B cell (primary cell): ENCODE data around the gene KLHDC8A. TPM values are rescaled to one million over a fixed set of nuclear protein-coding genes. Genes with fewer than 3 reads are reported as not detected.

Experiments
- ATAC-seq: fragments of 200-7000 bp; cut with Tn5 transposase; one replicate; pipeline ENCODE4 v1.10.0; 2021; ENCODE audit warnings: low read depth, mild to moderate bottlenecking, moderate number of reproducible peaks, moderate library complexity
- CTCF ChIA-PET: fragments of 350-600 bp; sonication (Branson Sonifier 250); formaldehyde crosslinking; loops from one replicate; lab custom pipeline; 2021; ENCODE audit warnings: antibody characterized with exemption, inconsistent platforms; lab: Charles Lee
- POLR2A ChIA-PET: fragments of 350-600 bp; sonication (Branson Sonifier 250); formaldehyde crosslinking; loops from one replicate; lab custom pipeline; 2021; ENCODE audit warnings: antibody characterized with exemption; lab: Charles Lee
- DNase-seq: peaks from one replicate; pipeline ENCODE4 v3.0.0; 2013
- H2AFZ ChIP-seq: 2 replicates; pipeline ENCODE4 v1.6.1; 2012; ENCODE audit warnings: mild to moderate bottlenecking, low read depth, low read length; ENCODE audit not compliant: insufficient read depth, poor library complexity, severe bottlenecking
- H3K27ac ChIP-seq, 2 donors: 1 replicate in 1 of 2; 2 replicates in 1 of 2; pipeline ENCODE4 v1.5.1; 2012 to 2013; ENCODE audit warnings: low read length in 2 of 2, mild to moderate bottlenecking in 2 of 2, moderate library complexity in 1 of 2
- H3K27me3 ChIP-seq, 4 experiments: fragments of 200-600 bp in 1 of 4; sonication (generic) in 1 of 4; replicated peaks in 1 of 4; 1 replicate in 2 of 4; 2 replicates in 2 of 4; pipeline versions ENCODE4 v1.6.1 to v1.7.0; 2013 to 2016; ENCODE audit warnings: low read length in 3 of 4, mild to moderate bottlenecking in 2 of 4, mixed read lengths in 1 of 4, moderate library complexity in 1 of 4; ENCODE audit not compliant: insufficient read depth in 4 of 4, control insufficient read depth in 3 of 4; ENCODE audit errors: control extremely low read depth in 1 of 4
- H3K36me3 ChIP-seq, 2 experiments: replicated peaks in 1 of 2; 1 replicate in 1 of 2; 2 replicates in 1 of 2; pipeline versions ENCODE4 v1.6.1 to v1.7.1; 2013; ENCODE audit warnings: low read length in 1 of 2; ENCODE audit not compliant: insufficient read depth in 2 of 2, control insufficient read depth in 1 of 2; ENCODE audit errors: control extremely low read depth in 1 of 2, extremely low read depth in 1 of 2
- H3K4me1 ChIP-seq, 2 donors: fragments of 200-600 bp in 1 of 2; sonication (generic) in 1 of 2; 1 replicate in 1 of 2; 2 replicates in 1 of 2; pipeline versions ENCODE4 v1.5.1 to v1.6.1; 2013 to 2017; ENCODE audit warnings: low read length in 2 of 2; ENCODE audit not compliant: control insufficient read depth in 2 of 2, insufficient read depth in 2 of 2
- H3K4me2 ChIP-seq: replicated peaks from 2 replicates; pipeline ENCODE3; 2012; ENCODE audit warnings: mild to moderate bottlenecking, low read depth, low read length; ENCODE audit not compliant: poor library complexity, severe bottlenecking
- H3K4me3 ChIP-seq, 5 experiments: fragments of 200-600 bp in 1 of 5; sonication (generic) in 1 of 5; 1 replicate in 3 of 5; 2 replicates in 2 of 5; pipeline versions ENCODE4 v1.5.1 to v1.7.0; 2011 to 2016; ENCODE audit warnings: low read length in 4 of 5, mild to moderate bottlenecking in 4 of 5, low read depth in 2 of 5, control low read depth in 1 of 5, moderate library complexity in 1 of 5; ENCODE audit not compliant: insufficient read depth in 1 of 5; ENCODE audit errors: control extremely low read depth in 1 of 5, extremely low read depth in 1 of 5
- H3K79me2 ChIP-seq: fragments of 200-600 bp; sonication (generic); one replicate; pipeline ENCODE4 v1.6.0; 2016; ENCODE audit warnings: low read length; ENCODE audit not compliant: control insufficient read depth, insufficient read depth
- H3K9ac ChIP-seq: fragments of 200-600 bp; sonication (generic); 2 replicates; pipeline ENCODE4 v1.6.1; 2017; ENCODE audit warnings: mild to moderate bottlenecking, low read length, moderate library complexity
- H3K9me3 ChIP-seq, 3 donors: one replicate each; pipeline versions ENCODE4 v1.6.1 to v1.7.1; 2013; ENCODE audit warnings: low read length in 2 of 3; ENCODE audit not compliant: control insufficient read depth in 2 of 3, insufficient read depth in 1 of 3; ENCODE audit errors: control extremely low read depth in 1 of 3
- H4K20me1 ChIP-seq: 2 replicates; pipeline ENCODE4 v1.6.0; 2012; ENCODE audit warnings: mild to moderate bottlenecking, low read length; ENCODE audit not compliant: insufficient read depth, control insufficient read depth, poor library complexity, severe bottlenecking
- H3K27ac Mint-ChIP-seq: one replicate; pipeline ENCODE4 v1.8.0; 2021; ENCODE audit warnings: mixed read lengths
- H3K27me3 Mint-ChIP-seq: one replicate; pipeline ENCODE4 v1.8.0; 2021; ENCODE audit warnings: mixed read lengths
- H3K4me1 Mint-ChIP-seq: one replicate; pipeline ENCODE4 v1.8.0; 2021; ENCODE audit warnings: mixed read lengths
- H3K4me3 Mint-ChIP-seq: one replicate; pipeline ENCODE4 v1.8.0; 2021; ENCODE audit warnings: mixed read lengths
- H3K9me3 Mint-ChIP-seq: one replicate; pipeline ENCODE4 v1.8.0; 2022; ENCODE audit warnings: mixed read lengths; ENCODE audit not compliant: insufficient read depth
- EZH2 ChIP-seq: IDR thresholded peaks from 2 replicates; pipeline ENCODE4 v1.6.1; 2012; ENCODE audit warnings: borderline replicate concordance, low read depth, mild to moderate bottlenecking, moderate library complexity, low read length; ENCODE audit not compliant: insufficient read depth, poor library complexity, severe bottlenecking
- WGBS: methylation state at CpG from one replicate; pipeline ENCODE4 v1.1.5; 2013; ENCODE audit warnings: missing lambda C conversion rate; ENCODE audit not compliant: insufficient coverage; 5-methylcytosine and 5-hydroxymethylcytosine counted together
- intact Hi-C: fragments of 100-400 bp; cut with micrococcal nuclease; formaldehyde crosslinking; loops from one replicate; pipeline ENCODE4 v1.10.0; 2022
- polyA plus RNA-seq: library from polyadenylated mRNA; depleted of rRNA; stranded (reverse); fragments of >200 nt; gene quantifications from 2 replicates; pipeline ENCODE4 v1.2.3, GENCODE V29; 2012
- total RNA-seq, 2 donors: library from RNA; stranded (reverse); fragments of 120-200 nt in 1 of 2; gene quantifications; 1 replicate in 1 of 2; 2 replicates in 1 of 2; pipeline versions ENCODE4 v1.2.3 to v1.2.4, GENCODE V29; 2013 to 2022
- TF ChIP-seq, protein P1 (sequence below): fragments of 200-600 bp; IDR thresholded peaks from one replicate; pipeline ENCODE4 v1.8.0; 2022; ENCODE audit warnings: antibody characterized with exemption, mild to moderate bottlenecking

The KLHDC8A gene
- total and polyA plus RNA-seq, 2 donors (not counting 1 experiment from before 2014, with no cell fraction given) = 0.39 to 0.60 TPM

DNA sequence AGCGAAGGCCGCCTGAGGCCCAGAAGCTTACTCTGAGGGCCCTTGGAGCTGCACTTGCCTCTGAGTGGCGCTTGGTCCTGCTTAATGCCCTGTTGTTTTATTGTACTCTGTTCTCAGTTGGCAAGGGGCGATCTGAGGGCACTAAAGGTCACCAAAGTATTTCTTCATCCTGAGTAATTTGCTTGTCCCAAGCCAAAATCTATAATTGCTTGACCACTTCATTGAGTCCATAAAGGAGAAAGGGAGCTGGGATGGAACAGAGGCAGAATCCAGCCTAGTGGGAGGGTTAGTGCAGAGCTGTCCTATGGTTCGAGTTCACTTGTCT is 34.8 kb downstream of the KLHDC8A start:
- H3K9me3 Mint-ChIP-seq = no peaks in the 10 kb centered on the region
- Histone ChIP-seq H3K4me3 (peak overlapping the region; percentile 21 to 98 (median 94)), H3K9ac (peak overlapping the region; percentile 85), H3K79me2 (peaks cover 93% of the 10 kb centered on the region), H3K27me3 (peaks cover 0 to 2% (median 0%) of the 10 kb centered on the region in 4 experiments), H2AFZ (peak overlapping the region; percentile 48), H4K20me1 (peaks cover 49% of the 10 kb centered on the region), H3K27ac (peak overlapping the region; percentile 65 to 98), H3K4me2 (peak overlapping the region; percentile 96), H3K4me1 (peaks cover 47 to 48% of the 10 kb centered on the region in 2 donors), H3K36me3 (peaks cover 0 to 24% of the 10 kb centered on the region in 2 experiments), H3K9me3 (no peaks in the 10 kb centered on the region)
- DNase-seq (no peak), ATAC-seq (no peak)
- ChIA-PET CTCF (interaction anchor here (1.0 to 56.6 kb wide), 7 partner anchors 3 to 203 kb away, joined by 3 to 2421 read pairs (median 6); partner anchors contain the start of gene NUAK2), POLR2A (interaction anchor here (1.3 to 17.1 kb wide), 3 partner anchors 36 to 52 kb away, joined by 4 to 372 read pairs (median 194); no protein-coding TSS in a partner anchor)
- WGBS = 13% methylated on average over 3 of the region's 5 CpGs
- H3K4me1 Mint-ChIP-seq = peaks cover 57% of the 10 kb centered on the region
- intact Hi-C loops = loop anchor here (1.0 to 5.0 kb wide), 5 partner anchors 9 to 111 kb away; partner anchors contain the start of genes DSTYK and TMCC2
- no peak for TF ChIP-seq EZH2
- TF ChIP-seq, protein P1, sequence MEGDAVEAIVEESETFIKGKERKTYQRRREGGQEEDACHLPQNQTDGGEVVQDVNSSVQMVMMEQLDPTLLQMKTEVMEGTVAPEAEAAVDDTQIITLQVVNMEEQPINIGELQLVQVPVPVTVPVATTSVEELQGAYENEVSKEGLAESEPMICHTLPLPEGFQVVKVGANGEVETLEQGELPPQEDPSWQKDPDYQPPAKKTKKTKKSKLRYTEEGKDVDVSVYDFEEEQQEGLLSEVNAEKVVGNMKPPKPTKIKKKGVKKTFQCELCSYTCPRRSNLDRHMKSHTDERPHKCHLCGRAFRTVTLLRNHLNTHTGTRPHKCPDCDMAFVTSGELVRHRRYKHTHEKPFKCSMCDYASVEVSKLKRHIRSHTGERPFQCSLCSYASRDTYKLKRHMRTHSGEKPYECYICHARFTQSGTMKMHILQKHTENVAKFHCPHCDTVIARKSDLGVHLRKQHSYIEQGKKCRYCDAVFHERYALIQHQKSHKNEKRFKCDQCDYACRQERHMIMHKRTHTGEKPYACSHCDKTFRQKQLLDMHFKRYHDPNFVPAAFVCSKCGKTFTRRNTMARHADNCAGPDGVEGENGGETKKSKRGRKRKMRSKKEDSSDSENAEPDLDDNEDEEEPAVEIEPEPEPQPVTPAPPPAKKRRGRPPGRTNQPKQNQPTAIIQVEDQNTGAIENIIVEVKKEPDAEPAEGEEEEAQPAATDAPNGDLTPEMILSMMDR = no peak
- peak overlapping the region; percentile 97 for H3K4me3 Mint-ChIP-seq
- peaks cover 4% of the 10 kb centered on the region for H3K27me3 Mint-ChIP-seq
- peak overlapping the region; percentile 95 for H3K27ac Mint-ChIP-seq
